HepG2 (cell line): ENCODE data around the gene TAT. TPM values are rescaled to one million over a fixed set of nuclear protein-coding genes. Genes with fewer than 3 reads are reported as not detected.

Experiments used
- ATAC-seq: fragments of 200-7000 bp; cut with Tn5 transposase; 3 replicates; pipeline ENCODE4 v1.9.1; 2020; ENCODE audit warnings: mild to moderate bottlenecking, moderate library complexity
- BruUV-seq: library from RNA; stranded (reverse); fragments of 400-500 nt; replicated peaks from 2 replicates; lab custom pipeline; 2021; lab: Mats Ljungman, UMichigan
- CTCF ChIA-PET: fragments of 300-600 bp; formaldehyde crosslinking; extraction: SDS; loops from one replicate; lab custom pipeline; 2021; ENCODE audit warnings: low total read pairs, inconsistent platforms, low intra/inter-chr PET ratio; lab: Yijun Ruan, JAX
- POLR2A ChIA-PET: fragments of 350-600 bp; sonication (Branson Sonifier 250); formaldehyde crosslinking; loops from one replicate; lab custom pipeline; 2020; ENCODE audit warnings: antibody characterized with exemption, inconsistent platforms; lab: Yijun Ruan, JAX
- DNase-seq: peaks from one replicate; pipeline ENCODE4 v3.0.0-alpha.2; 2015; ENCODE audit warnings: low spot score
- FAIRE-seq: peaks from 3 replicates; lab custom pipeline; 2011; peaks lifted over from hg19 to GRCh38; lab: Jason Lieb, UNC
- H2AFZ ChIP-seq: one replicate; pipeline ENCODE4 v1.6.1; 2011; ENCODE audit warnings: low read length, inconsistent platforms
- H3K27ac ChIP-seq: fragments of 300-600 bp; 3 replicates; pipeline ENCODE4 v1.8.0; 2011; ENCODE audit warnings: mixed run types, mild to moderate bottlenecking, mixed read lengths, low read length, inconsistent platforms; ENCODE audit not compliant: insufficient read depth; ENCODE audit errors: extremely low read length
- H3K27me3 ChIP-seq, 2 experiments: fragments of 200-600 bp in 1 of 2; 2 replicates in 1 of 2; 3 replicates in 1 of 2; pipeline versions ENCODE4 v1.6.0 to v1.8.0; 2011; ENCODE audit warnings: low read length in 2 of 2, mild to moderate bottlenecking in 2 of 2, moderate library complexity in 2 of 2, inconsistent platforms in 1 of 2; ENCODE audit not compliant: insufficient read depth in 2 of 2, control insufficient read depth in 1 of 2
- H3K36me3 ChIP-seq, 2 experiments: fragments of 200-600 bp in 1 of 2; replicated peaks in 1 of 2; 2 replicates in 1 of 2; 3 replicates in 1 of 2; pipeline versions ENCODE4 v1.5.1 to v1.8.0; 2011; ENCODE audit warnings: low read length in 2 of 2, inconsistent platforms in 1 of 2; ENCODE audit not compliant: insufficient read depth in 2 of 2, control insufficient read depth in 1 of 2
- H3K4me1 ChIP-seq: 2 replicates; pipeline ENCODE4 v1.5.1; 2012; ENCODE audit warnings: low read length, inconsistent platforms; ENCODE audit not compliant: insufficient read depth
- H3K4me2 ChIP-seq: 2 replicates; pipeline ENCODE4 v1.6.0; 2011; ENCODE audit warnings: low read depth, low read length, inconsistent platforms
- H3K4me3 ChIP-seq, 3 experiments: fragments of 200-600 bp in 1 of 3; sonication (generic), shearing (Covaris generic) in 1 of 3; replicated peaks in 1 of 3; 2 replicates each; pipeline ENCODE4 v1.5.1; 2011 to 2016; ENCODE audit warnings: low read length in 3 of 3, inconsistent platforms in 2 of 3, low read depth in 2 of 3, mild to moderate bottlenecking in 2 of 3, control low read depth in 1 of 3, mixed read lengths in 1 of 3; ENCODE audit not compliant: insufficient read depth in 1 of 3
- H3K79me2 ChIP-seq: one replicate; pipeline ENCODE4 v1.6.1; 2011; ENCODE audit warnings: low read length, inconsistent platforms; ENCODE audit not compliant: insufficient read depth
- H3K9ac ChIP-seq: 2 replicates; pipeline ENCODE4 v1.6.0; 2011; ENCODE audit warnings: mild to moderate bottlenecking, low read depth, low read length, inconsistent platforms; ENCODE audit not compliant: insufficient read depth
- H3K9me3 ChIP-seq: 2 replicates; pipeline ENCODE4 v1.5.1; 2012; ENCODE audit warnings: mild to moderate bottlenecking, low read length
- H4K20me1 ChIP-seq: 2 replicates; pipeline ENCODE4 v1.6.0; 2011; ENCODE audit warnings: inconsistent platforms, mild to moderate bottlenecking, low read length, moderate library complexity; ENCODE audit not compliant: insufficient read depth
- CERS6 ChIP-seq: sonication (generic); formaldehyde crosslinking; IDR thresholded peaks from 2 replicates; pipeline ENCODE4 v1.5.0; 2020; ENCODE audit warnings: missing genetic modification reagents
- KDM3A ChIP-seq: IDR thresholded peaks from 2 replicates; pipeline ENCODE4 v1.6.1; 2018; ENCODE audit warnings: low read depth, missing compliant biosample characterization
- KDM4B ChIP-seq: sonication (generic); formaldehyde crosslinking; IDR thresholded peaks from 2 replicates; pipeline ENCODE4 v1.4.0; 2020; ENCODE audit warnings: missing genetic modification reagents
- MATR3 ChIP-seq: sonication (generic); formaldehyde crosslinking; IDR thresholded peaks from 2 replicates; pipeline ENCODE4 v1.4.0; 2020; ENCODE audit warnings: missing genetic modification reagents
- MTA1 ChIP-seq: sonication (generic); formaldehyde crosslinking; IDR thresholded peaks from 2 replicates; pipeline ENCODE4 v1.4.0; 2020; ENCODE audit warnings: missing genetic modification reagents, mild to moderate bottlenecking, borderline replicate concordance
- MYPOP ChIP-seq: sonication (generic); formaldehyde crosslinking; IDR thresholded peaks from 2 replicates; pipeline ENCODE4 v1.8.1; 2023; ENCODE audit warnings: mild to moderate bottlenecking, moderate library complexity, missing genetic modification reagents
- STAT6 ChIP-seq: sonication (generic); formaldehyde crosslinking; IDR thresholded peaks from 2 replicates; pipeline ENCODE4 v1.4.0; 2020; ENCODE audit warnings: missing genetic modification reagents, mild to moderate bottlenecking, borderline replicate concordance
- ZBTB21 ChIP-seq: sonication (generic); formaldehyde crosslinking; IDR thresholded peaks from 2 replicates; pipeline ENCODE4 v1.4.0; 2020; ENCODE audit warnings: missing genetic modification reagents
- ZKSCAN1 ChIP-seq: fragments of 150-350 bp; IDR thresholded peaks from 2 replicates; pipeline ENCODE4 v1.6.1; 2014; ENCODE audit warnings: low read length
- ZNF12 ChIP-seq: sonication (generic); formaldehyde crosslinking; IDR thresholded peaks from 2 replicates; pipeline ENCODE4 v1.5.0; 2020; ENCODE audit warnings: missing genetic modification reagents
- ZNF138 ChIP-seq: sonication (generic); formaldehyde crosslinking; IDR thresholded peaks from 2 replicates; pipeline ENCODE4 v1.5.0; 2020; ENCODE audit warnings: mild to moderate bottlenecking, low read depth, missing genetic modification reagents
- ZNF230 ChIP-seq: sonication (generic); formaldehyde crosslinking; IDR thresholded peaks from 2 replicates; pipeline ENCODE4 v1.4.0; 2020; ENCODE audit warnings: mild to moderate bottlenecking, missing genetic modification reagents
- ZNF251 ChIP-seq: sonication (generic); formaldehyde crosslinking; IDR thresholded peaks from 2 replicates; pipeline ENCODE4 v1.9.0; 2021; ENCODE audit warnings: mild to moderate bottlenecking, missing genetic modification reagents
- ZNF496 ChIP-seq: sonication (generic); formaldehyde crosslinking; IDR thresholded peaks from 2 replicates; pipeline ENCODE4 v1.8.1; 2023; ENCODE audit warnings: mild to moderate bottlenecking, moderate library complexity, missing genetic modification reagents; ENCODE audit not compliant: insufficient replicate concordance
- ZNF850 ChIP-seq: sonication (generic); formaldehyde crosslinking; conservative IDR thresholded peaks from 2 replicates; pipeline ENCODE4 v1.9.0; 2021; ENCODE audit warnings: mild to moderate bottlenecking, missing genetic modification reagents
- WGBS: methylation state at CpG from one replicate; pipeline ENCODE4 v1.1.6; 2017; ENCODE audit warnings: low lambda C conversion rate; 5-methylcytosine and 5-hydroxymethylcytosine counted together
- in situ Hi-C: cut with HindIII; loops from 2 replicates; pipeline ENCODE4 v1.10.0; 2017; ENCODE audit warnings: low pct_unique_long_range_greater_than_20kb; ENCODE audit not compliant: extremely low pct_ligation_motif_present
- intact Hi-C: fragments of 100-400 bp; cut with micrococcal nuclease; formaldehyde crosslinking; loops from one replicate; pipeline ENCODE4 v1.10.0; 2022; ENCODE audit not compliant: unreplicated experiment
- polyA plus RNA-seq, 8 experiments: library from polyadenylated mRNA; depleted of rRNA in 3 of 8; stranded (reverse) in 7 of 8; unstranded in 1 of 8; fragments of >200 nt; fragmentation: Illumina TruSeq in 4 of 8; extraction: Trizol in 4 of 8; gene quantifications; 2 replicates each; pipeline versions ENCODE4 v1.2.1 to v1.2.3, GENCODE V29; 2011 to 2016; ENCODE audit warnings: low read depth in 4 of 8, missing spikeins in 1 of 8, mixed read lengths in 1 of 8; ENCODE audit not compliant: insufficient read depth in 1 of 8
- total RNA-seq, 5 experiments: library from RNA; depleted of rRNA; stranded (reverse); fragments of >200 nt; fragmentation: Illumina TruSeq; extraction: Trizol; gene quantifications; 2 replicates each; pipeline ENCODE4 v1.2.3, GENCODE V29; 2016; ENCODE audit warnings: low read depth in 1 of 5

Gene TAT
- total and polyA plus RNA-seq, 2 of the 13 experiments (the other 11 are each of a cell fraction or from before 2014, with no cell fraction given): 1.6 to 5.8 TPM

- DNase-seq: no peak
- POLR2A ChIA-PET: no interaction called here
- Histone ChIP-seq H4K20me1 (no peaks in the 10 kb centered on the region), H3K4me2 (no peak overlapping the region), H3K9ac (no peak overlapping the region), H3K27ac (no peak overlapping the region), H3K9me3 (no peaks in the 10 kb centered on the region), H3K27me3 (peaks cover 3 to 55% of the 10 kb centered on the region in 2 experiments; a peak in 4 of 5 replicates), H3K36me3 (no peaks in the 10 kb centered on the region), H3K4me3 (no peak overlapping the region), H3K4me1 (no peaks in the 10 kb centered on the region), H2AFZ (no peak overlapping the region), H3K79me2 (no peaks in the 10 kb centered on the region)
- in situ Hi-C loops: no loop called here
- intact Hi-C loops: no loop called here
- no TSS peak for BruUV-seq
- WGBS: 25% methylated on average over 1 of the region's 1 CpG
- CTCF ChIA-PET: no interaction called here
- TF ChIP-seq MATR3 (no peak), ZKSCAN1 (0 out of 2 replicates have a peak, but pooled peaks have one; percentile 51)
- FAIRE-seq: no peak
- no peak for ATAC-seq
These were observed 48.6 kb downstream of the TAT start for GRCh38 chr16:71528257-71528656.

GRCh38 chr16:71526111-71526631 is 50.7 kb downstream of the TAT start, which contains the start of gene CHST4:
Gene CHST4, plus strand, starts transcription at chr16:71526426. Its CDS starts 10,252 bp downstream, at chr16:71536678.
- no peak within 1 kb of the TSS for H3K9ac ChIP-seq
- POLR2A ChIA-PET: no interaction called here
- no peak for DNase-seq
- TF ChIP-seq ZBTB21: no peak
- no peak for TF ChIP-seq ZNF230 (CRISPR knock-in tag)
- TF ChIP-seq MYPOP (CRISPR knock-in tag): no peak
- TF ChIP-seq ZNF850 (CRISPR knock-in tag): no peak
- TF ChIP-seq MTA1 (CRISPR knock-in tag): no peak
- no peak for TF ChIP-seq KDM3A (CRISPR knock-in tag)
- no peak for TF ChIP-seq ZNF496 (CRISPR knock-in tag)
- no peak for TF ChIP-seq CERS6 (CRISPR knock-in tag)
- no peak for TF ChIP-seq ZNF12 (CRISPR knock-in tag)
- no peak for TF ChIP-seq ZNF251 (CRISPR knock-in tag)
- TF ChIP-seq KDM4B (CRISPR knock-in tag): no peak
- TF ChIP-seq STAT6 (CRISPR knock-in tag): no peak
- no peak for TF ChIP-seq ZNF138 (CRISPR knock-in tag)

More at GRCh38 chr16:71526111-71526631, 50.7 kb downstream of the TAT start, which contains the start of gene CHST4:
- Histone ChIP-seq H3K4me3 (no peak within 1 kb of the TSS), H3K4me2 (no peak within 1 kb of the TSS), H3K27ac (no peak within 1 kb of the TSS), H3K36me3 (no peaks in the 10 kb centered on the region), H4K20me1 (no peaks in the 10 kb centered on the region), H3K27me3 (peaks cover 4 to 68% of the 10 kb centered on the region in 2 experiments), H3K9me3 (no peaks in the 10 kb centered on the region), H3K79me2 (no peaks in the 10 kb centered on the region), H3K4me1 (no peaks in the 10 kb centered on the region), H2AFZ (no peak within 1 kb of the TSS)
- intact Hi-C loops (no loop called here), in situ Hi-C loops (no loop called here)
- CTCF ChIA-PET: no interaction called here
- ATAC-seq (no peak; the same call in 2 of the 3 replicates), FAIRE-seq (no peak)
- 53% methylated on average over 9 of the region's 9 CpGs for WGBS
- BruUV-seq: no TSS peak
